Activated gamma-delta T cell treated with anti-CD3 and anti-CD28 coated beads, Interleukin-2, amount 50 U/mL, for 16 hours (primary cell): ENCODE measurements around the gene ADAM15.
A peak's percentile ranks its signal among the peaks of the same experiment; 100 is the strongest.

Source experiments
- DNase-seq: peaks from one replicate; pipeline ENCODE4 v3.0.0-alpha.2; 2020; ENCODE audit warnings: low read depth

ADAM15 gene

DNA sequence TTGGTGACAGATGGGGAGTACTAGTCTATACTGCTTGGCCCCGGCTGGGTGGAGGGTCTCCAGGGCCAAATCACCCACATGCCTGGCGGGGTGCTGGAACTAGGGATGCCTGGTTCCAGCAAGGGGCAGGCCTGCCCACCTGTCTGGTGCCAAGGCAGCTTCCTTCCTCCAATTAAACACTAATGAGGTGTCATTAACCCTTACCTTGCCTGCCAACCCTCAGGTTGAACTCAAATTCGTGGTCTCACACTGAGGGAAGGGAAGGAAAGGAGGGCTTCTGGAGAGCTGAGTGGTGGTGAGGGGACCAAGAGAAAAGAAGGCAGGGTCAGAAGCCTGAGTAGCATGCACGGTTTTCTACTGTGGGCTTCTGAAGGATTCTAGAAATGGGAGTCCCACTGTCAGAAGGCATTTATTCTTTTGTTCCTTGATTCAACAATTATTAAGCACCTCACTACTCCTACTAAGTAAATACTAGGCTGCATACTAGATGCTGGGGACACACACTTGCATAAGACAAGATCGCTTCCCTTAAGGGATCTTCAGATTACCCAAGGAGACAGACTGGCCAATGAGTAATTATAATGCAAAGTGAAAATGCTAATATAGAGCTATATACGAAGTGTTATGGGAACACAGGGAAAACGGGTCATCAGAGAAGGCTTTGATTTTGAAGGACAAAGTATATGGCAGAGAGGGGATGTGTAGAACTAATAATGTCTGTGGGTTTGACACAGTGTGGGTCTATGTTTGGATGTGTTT lies 21.6 kb downstream of the ADAM15 start:
- DNase-seq: no peak

DNA sequence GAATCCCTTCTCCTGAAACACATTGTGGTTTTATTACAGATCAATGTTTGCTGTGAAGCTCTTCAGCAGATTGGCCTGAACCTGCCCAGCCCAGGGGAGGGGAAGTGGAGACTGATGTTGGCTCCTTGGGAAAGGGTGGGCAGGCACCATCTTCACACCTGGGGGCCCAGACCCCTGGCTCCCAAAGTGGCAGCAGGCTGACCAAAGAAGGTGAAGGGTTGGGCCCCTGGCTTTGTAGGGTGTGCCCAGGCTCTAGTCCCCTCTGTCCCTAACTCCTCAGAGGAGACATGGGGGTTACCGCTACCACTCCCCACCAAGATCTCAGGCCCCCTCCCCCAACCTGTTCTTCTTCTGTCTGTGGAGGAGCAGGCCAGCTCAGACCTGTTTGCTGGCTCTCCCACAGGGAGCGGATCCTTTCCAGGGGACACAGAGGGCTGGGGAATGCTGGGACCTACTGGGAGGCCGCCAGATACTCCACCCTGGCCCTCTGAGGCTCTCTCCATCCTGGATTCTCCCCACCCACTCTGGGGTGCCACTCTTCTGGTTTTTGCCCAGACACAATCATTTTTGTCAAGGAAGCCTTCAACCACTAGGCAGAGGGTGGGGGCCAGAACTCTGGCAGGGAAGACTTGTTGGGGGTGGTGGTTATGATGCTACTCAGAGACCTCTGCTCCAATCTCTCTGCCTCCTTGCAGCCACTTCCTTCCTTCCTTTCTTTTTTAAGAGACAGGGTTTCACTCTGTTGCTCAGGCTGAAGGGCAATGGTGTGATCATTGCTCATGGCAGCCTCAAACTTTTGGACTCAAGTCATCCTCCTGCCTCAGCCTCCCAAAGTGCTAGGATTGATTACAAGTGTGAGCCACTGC lies 22.5 kb downstream of the ADAM15 start:
- DNase-seq: no peak

DNA sequence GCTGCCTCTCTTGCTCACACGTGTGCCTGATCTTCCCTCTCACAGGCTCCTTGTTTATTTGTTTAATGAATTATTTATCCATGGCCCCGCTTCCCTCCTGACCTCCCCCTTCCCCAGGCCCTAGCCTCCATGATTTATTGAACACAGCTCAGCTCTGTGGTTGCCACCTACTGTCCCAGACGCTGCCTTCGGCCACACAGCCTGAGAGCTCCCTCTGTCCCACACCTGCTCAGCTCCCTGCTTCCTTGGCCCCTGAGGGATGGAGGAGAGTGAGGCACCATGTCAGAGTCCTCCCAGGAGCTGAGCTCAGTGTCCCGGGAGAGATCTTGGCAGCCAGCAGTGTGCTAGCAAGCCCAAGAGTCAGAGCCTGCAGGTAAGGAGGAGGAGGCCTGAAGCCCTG lies 24.4 kb downstream of the ADAM15 start:
- no peak for DNase-seq

DNA sequence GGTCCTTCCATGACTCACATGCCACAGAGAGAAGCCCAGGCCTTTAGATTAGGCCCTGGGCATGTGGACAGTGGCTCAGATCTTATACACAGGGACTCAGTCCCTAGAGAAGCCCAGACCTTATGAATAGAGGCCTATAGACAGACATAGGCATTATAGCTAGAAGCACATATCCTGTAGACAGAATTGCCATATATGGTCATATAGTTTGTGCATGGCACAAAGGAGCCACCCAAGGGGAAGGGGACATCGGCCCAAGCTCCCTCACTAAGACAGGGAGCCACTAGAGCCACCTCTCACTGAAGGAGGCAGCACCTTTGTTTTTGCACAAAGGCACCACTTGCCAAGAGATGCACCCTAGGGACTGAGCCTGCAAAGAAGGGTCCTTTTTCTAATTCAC lies 25.3 kb downstream of the ADAM15 start:
- no peak for DNase-seq

DNA sequence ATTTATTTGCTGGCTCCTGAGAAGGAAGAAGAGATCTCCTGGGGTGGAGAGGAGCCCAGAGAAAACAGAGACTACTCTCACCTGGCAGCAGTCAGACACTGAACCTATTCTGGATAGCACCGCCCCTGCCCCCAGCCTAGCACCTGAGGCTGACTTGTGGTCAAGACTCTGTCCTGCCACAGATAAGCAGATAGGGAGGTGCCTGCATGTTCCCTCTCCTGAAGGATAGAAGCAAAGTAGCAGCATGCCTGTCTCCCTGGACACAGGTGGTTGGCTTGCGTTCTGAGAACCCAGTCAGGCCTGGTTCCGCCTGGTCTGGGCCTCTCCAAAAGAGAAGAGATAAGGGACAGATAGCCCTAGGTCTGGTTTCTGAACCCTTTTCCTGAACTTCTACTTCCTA lies 26.2 kb downstream of the ADAM15 start:
- no peak for DNase-seq

DNA sequence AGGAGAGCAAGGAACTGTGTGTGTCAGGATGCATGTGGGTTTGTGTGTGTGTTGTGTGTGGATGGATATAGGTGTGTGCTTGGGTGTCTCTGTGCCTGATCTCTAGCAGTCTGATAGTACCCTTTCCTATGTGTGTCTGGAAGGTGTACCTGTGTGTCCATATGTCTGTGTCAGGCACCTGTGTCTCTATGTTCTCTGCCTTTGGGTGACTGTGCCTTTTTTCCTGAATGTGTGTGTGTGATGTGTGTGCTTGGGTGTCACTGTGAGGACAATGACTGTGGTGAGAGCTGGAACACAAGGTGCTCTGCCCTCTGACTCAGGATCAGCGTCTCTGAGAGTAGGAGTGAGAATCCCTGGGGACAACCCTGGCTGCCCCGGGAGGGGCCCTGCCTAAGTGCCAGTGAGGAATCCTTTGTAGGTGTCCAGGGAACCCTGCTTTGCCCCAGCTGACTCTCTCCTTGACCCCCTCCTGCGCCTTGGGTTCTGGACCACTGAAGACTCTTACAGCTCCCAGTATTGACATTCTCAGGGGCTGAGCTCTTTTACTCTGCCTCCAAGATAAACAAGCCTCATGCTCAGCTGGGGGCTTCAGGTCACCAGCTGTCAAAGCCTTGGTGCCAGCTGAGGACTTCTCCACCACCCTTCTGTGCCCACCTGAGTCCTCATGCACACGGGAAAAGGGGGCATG lies 26.8 kb downstream of the ADAM15 start:
- no peak for DNase-seq

DNA sequence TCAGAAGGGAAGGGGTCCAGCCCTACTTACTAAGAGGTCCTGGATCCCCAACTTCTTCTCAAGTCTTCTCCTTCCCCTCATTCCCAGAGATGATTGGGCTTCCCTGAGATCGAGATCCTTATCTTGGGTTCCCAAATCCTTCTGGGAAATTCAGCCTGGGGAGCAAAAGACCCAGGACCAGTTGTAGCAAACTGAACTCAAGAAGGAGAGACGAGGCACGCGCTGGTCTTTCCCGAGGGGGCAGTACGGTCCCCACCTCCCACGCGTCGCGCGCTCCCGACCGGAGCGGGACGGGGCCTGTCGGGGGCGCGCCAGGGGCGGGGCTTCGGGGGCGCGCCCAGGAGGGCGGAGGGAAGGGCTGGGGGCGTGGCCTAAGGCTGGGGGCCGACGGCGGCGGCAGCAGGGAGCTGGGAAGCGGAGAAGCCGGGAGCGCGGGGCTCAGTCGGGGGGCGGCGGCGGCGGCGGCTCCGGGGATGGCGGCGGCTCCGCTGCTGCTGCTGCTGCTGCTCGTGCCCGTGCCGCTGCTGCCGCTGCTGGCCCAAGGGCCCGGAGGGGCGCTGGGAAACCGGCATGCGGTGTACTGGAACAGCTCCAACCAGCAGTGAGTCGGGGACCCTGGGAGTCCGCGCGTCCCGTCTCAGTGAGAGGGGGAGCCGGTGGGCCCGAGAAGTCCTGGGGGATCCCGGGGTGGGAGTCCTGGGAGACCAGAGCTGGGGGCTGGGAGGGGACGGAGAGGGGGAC lies 27.5 kb downstream of the ADAM15 start, which contains the start of gene EFNA3:
Gene EFNA3, plus strand, starts transcription at position 369 of the 741 bp plus-strand sequence. Its CDS starts 105 bp downstream, at position 474.
- no peak for DNase-seq

DNA sequence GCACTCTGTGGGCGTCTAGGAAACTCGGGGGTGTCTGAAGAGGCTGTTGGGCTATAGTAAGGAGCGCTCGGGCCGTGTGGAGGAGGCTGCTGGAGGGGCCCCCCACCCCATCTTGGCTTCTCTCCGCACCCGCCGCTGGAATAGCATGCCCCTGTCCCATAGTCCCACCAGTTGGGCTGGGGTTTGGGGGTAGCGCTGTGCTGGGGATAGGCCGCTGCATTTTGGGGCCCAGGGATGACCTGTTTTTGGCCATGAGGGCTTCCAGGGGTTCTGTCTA lies 28.0 kb downstream of the ADAM15 start:
- no peak for DNase-seq

DNA sequence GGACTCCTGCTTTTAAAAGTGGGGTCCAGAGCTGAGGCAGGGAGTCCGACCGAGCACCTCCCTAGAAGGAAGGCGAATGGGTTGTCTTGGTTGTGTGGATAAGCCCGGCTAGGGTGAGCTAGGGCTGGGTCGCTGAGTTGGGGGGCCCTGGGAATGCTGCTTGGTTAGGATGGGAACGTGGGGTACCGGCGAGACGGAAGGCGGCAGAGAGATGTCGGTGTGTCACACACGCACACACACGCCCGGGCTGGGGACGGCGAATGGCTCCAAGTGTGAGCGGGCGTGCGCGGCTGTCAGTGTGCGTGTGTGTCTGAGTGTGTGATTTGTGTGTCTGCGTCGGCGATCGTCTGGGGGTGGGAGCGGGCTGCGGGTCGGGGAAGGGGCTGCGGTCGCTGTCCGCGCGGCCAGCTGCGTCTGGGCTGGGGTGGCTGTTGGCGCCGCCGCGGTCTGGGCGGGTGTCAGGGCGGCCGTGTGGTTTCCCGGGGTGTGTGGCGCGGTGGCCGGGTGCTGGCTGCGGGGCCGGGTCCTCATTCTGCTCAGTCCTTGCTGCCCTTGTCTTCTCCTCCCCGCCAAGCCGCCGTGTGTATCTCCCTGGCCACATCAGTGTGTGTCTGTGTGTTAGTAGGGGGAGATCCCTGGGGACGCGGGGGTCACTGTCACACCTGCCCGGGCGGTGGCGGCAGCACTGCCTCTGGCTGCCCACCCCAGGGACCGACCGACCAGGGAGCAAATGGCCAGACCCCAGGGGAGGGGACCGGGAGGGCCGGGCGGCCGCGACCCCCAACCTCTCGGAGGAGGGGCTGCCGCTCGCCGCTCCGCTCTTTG lies 28.6 kb downstream of the ADAM15 start:
- DNase-seq: no peak

DNA sequence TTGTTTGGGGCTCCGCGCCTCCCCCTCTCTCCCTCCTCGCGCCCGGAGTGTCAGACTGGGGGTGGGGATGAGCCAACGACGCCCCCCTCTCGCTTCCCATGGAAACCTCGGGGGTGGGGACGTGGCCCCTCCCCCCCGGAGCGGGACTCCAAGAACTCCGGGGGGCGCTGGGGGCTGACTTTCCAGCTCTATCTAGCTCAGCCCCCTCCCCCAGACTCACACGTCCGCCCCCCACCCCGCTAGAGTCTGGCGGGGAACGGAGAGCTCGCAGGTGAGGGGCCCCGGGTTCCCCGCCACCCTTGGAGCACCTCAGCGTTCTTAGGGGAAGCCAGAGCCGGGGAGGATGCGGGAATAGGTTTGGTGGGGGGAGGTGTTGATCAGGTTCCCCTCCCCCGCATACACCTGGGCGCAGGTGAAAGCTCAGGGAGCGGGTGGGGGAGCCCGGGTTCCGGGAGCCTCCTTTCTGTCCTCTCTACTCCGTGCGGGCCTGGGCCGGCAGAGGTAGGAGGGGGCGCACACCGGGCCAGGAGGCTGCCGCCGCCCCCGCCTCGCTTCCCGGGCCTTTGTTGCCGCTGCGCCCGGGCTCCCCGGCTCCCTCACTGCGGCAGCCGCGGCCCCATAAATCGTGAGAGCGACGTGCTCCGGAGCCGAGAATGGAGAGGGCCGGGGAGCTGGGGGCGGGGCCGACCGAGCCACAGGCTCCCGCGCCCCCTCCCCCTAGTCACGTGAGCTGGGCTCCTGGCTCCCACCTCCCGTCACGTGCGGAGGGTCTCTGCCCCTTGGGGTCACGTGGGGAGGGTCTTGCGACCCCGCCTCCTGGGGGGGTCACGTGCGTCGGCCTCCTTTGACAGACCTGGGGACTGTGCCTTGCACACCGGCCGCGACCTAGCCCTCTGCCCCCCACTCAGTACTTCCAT lies 29.5 kb downstream of the ADAM15 start:
- no peak for DNase-seq

DNA sequence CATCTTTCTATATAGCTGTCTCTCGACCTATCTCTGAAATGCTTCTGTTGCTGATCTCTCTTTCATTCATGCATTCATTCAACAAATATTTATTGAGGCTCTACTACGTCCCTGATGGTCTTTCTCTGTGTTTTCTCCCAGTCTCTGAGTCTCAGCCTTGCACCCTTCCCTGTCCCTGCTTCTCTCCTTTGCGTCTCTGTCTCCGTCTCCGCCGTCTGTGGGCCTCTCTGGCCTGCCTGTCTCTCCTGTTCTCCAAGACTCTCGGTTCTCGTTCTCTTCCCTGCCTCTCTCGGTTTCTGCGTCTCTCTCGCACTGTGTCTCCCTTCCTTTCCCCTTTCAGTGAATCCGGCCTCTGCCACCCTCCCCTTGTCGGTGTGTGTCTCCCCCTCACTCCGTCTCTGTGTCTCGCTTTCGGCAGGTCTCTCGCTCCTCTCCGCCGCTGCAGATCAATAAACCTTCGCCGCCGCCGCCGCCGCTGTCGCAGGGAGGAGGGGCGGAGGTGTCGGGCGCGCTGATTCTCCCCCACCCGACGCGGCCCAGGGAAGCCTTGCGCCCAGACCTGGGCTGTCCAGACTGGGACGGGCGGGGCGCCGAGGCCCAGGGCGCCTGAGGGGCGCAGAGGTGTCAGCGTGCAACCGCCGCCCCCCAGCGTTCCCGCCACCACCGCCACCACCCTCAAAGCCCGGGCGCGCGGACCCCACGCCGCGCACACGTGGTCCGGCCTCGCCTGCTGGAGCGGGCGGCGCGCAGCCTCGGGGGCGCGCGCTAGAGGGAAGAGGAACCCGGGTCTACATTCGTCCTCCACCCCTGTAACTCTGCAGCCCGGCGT lies 30.6 kb downstream of the ADAM15 start:
- no peak for DNase-seq

DNA sequence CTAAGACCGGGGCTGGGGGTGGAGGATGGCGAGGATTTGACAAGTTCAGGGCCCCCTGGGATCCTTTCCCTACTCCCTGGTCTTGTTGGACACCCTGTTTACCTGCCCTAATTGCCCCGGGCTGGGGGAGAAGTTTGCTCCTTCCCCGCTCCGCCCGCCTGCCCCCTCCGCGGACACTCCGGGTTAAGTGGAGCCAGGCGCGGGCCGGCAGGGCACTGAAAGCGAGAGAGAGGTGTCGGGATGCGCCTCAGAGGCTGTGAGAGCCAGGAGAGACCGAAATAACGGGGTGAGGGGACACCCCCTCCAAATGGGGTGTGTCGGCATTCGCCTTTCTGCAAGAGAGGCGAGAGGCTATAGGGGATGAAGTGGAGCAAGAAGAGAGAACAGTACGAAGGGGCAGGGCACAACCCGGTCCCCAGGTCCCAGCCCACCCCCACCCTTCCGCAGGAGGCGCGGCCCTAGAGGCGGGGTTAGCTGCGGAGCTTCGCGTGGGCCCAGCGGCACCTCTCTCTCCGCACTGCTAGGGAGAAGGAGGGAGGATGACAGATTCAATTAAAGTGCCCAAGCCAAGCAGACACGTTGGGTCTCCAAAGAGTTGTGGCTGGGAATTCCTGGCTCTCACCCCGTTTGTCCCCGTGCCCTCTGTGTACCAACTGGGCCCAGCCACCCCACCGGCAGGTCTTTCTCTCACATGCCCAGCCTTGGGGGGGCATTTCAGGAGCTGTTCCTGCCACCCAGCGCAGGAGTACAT lies 31.4 kb downstream of the ADAM15 start:
- no peak for DNase-seq

DNA sequence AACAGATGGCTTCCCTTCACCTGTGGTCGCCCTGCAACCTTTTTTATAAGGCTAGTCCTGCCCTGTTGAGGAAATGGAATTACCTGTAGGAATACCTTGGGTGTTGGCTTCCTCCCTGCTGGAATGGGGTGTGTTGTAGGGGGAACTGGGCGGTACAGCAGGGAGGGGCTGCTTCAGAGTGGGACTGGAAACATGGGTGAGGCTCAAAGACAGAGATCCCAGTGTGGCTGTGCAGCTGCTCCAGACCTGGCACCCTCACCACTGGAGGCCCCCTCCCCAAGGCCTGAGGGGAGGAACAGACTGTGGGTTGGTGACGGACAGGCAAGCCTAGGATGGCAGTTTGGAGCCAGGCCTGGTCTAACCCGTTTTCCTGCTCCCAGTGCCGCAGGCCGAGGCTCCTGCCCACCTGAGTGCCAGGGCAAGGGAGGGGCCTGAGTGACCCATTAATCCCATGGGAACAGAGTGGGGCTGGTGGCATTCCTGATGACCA lies 32.0 kb downstream of the ADAM15 start:
- DNase-seq: no peak

DNA sequence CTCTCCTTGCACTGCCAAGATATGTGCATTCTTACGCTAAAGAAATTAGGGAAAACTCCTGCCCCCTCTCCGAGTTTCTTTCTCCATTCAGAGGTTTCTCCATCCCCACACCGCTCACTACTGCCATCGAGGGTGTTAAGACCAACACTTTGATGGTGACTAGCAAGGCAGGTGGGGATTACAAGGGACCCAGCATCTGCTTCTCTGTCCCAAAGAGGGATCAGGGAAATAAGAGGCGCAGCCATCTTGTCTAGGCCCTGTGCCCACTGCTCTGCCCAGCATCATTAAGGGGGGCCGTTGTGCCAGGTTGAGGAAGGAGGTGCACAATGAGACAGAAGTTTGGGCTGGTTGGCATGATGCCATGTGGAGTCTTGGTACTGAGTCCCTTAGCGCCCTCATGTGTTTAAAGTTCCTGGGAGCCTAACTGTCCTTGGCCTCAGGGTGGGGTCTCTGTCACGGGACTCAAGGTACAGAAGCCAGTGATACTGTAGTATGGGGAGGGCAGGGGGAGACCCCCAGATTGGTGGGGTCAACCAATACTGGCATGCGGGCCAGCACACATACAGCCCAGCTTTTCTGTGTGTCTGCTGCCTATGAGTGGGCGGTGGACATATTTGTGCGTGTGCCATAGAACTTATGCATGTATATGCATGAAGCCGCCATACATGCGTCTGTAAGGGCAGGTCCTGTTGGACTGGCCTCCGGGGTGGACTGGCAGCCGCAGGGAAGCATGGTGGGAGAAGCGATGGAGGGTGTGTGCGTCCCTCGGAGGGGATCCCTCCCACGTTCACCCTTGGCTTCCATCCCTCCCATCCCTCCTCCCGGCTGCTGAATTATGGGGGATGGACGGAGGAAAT lies 33.0 kb downstream of the ADAM15 start:
- DNase-seq: no peak

DNA sequence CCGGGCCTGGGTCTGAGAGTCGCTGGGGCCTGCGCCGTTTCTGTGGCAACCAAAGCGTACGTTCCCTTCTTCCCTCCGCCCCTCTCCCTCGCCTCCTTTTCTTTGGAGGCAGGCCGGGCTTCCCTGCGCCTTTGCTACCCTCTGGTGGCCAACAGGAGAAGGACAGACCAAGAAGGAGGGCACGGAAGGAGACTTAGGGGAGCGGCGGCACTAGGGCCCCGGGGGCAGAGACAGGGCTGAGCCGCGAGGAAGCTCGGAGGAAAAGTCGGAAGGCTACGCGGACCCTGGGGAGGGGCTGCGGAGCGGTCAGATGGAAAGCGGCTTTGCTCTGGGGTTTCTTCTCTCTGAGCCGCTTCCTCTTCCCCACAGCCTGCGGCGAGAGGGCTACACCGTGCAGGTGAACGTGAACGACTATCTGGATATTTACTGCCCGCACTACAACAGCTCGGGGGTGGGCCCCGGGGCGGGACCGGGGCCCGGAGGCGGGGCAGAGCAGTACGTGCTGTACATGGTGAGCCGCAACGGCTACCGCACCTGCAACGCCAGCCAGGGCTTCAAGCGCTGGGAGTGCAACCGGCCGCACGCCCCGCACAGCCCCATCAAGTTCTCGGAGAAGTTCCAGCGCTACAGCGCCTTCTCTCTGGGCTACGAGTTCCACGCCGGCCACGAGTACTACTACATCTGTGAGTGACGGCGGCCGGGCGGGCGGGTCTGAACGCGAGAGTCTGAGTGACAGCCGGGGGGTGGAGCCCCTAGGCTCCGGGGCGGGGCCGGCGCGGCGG lies 33.8 kb downstream of the ADAM15 start:
- DNase-seq: peak; percentile 85

DNA sequence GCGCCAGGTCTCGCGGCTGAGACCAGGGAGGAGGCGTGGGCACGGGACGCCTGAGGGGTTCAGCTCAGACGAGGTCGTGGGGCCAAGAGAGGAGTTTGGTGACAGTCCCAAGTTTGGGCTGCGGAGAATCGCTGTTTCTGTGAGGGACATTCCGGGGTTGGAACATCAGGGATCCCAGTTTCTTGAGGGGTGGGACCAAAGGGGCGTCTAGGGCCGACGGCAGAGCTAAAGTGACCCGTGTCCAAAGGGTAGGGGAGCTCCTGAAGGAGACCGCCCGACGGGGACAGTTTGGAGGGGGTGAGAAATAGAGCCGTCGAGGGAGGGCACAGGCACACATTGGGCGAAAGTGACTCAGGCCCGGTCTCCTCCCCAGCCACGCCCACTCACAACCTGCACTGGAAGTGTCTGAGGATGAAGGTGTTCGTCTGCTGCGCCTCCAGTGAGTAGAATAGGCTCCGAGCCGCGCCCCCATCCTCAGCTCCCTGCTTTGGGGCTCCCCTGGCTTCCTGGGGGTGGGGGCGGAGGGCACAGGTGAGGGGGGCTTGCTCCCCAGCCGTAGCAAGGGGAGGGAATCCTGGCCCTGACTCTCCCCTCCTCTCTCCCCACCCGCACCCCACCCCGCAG lies 34.5 kb downstream of the ADAM15 start:
- DNase-seq: peak; percentile 69
